HG03469 (cell line): ENCODE measurements around the gene JDP2.

Experiments
- ATAC-seq: cut with Tn5 transposase; IDR thresholded peaks from one replicate; pipeline ENCODE4 v1.9.1; 2021; ENCODE audit warnings: mild to moderate bottlenecking, moderate library complexity, moderate number of reproducible peaks; ENCODE audit not compliant: unreplicated experiment

Gene JDP2

GRCh38 chr14:75479770-75480600 lies 52.2 kb downstream of the JDP2 start:
- no peak for ATAC-seq

GRCh38 chr14:75482366-75482765 lies 54.5 kb downstream of the JDP2 start:
- no peak for ATAC-seq

GRCh38 chr14:75484711-75485429 lies 57.0 kb downstream of the JDP2 start:
- no peak for ATAC-seq

GRCh38 chr14:75486318-75486717 lies 58.5 kb downstream of the JDP2 start:
- no peak for ATAC-seq

GRCh38 chr14:75487155-75487671 lies 59.4 kb downstream of the JDP2 start:
- ATAC-seq, result peak; percentile 73

- no peak for ATAC-seq
These were observed 61.6 kb downstream of the JDP2 start for GRCh38 chr14:75489480-75489837.

GRCh38 chr14:75491376-75491978 lies 63.7 kb downstream of the JDP2 start:
- ATAC-seq, result no peak

GRCh38 chr14:75492832-75493591 lies 65.2 kb downstream of the JDP2 start:
- no peak for ATAC-seq

GRCh38 chr14:75493592-75494087 lies 65.8 kb downstream of the JDP2 start:
- no peak for ATAC-seq

- ATAC-seq, result no peak
These were observed 67.1 kb downstream of the JDP2 start for GRCh38 chr14:75494896-75495295.

GRCh38 chr14:75495399-75495798 lies 67.6 kb downstream of the JDP2 start:
- no peak for ATAC-seq

- no peak for ATAC-seq
These were observed 68.1 kb downstream of the JDP2 start for GRCh38 chr14:75495882-75496281.

GRCh38 chr14:75496755-75497154 lies 68.9 kb downstream of the JDP2 start:
- ATAC-seq, result no peak

- ATAC-seq, result no peak
These were observed 69.4 kb downstream of the JDP2 start for GRCh38 chr14:75497191-75497590.

- ATAC-seq, result no peak
These were observed 69.9 kb downstream of the JDP2 start for GRCh38 chr14:75497701-75498100.

GRCh38 chr14:75499084-75499875 lies 71.5 kb downstream of the JDP2 start:
- ATAC-seq, result peak; percentile 51

- ATAC-seq, result no peak
These were observed 73.3 kb downstream of the JDP2 start for GRCh38 chr14:75501080-75501479.

GRCh38 chr14:75504411-75504810 lies 76.6 kb downstream of the JDP2 start:
- no peak for ATAC-seq

- no peak for ATAC-seq
These were observed 79.1 kb downstream of the JDP2 start for GRCh38 chr14:75506930-75507329.

GRCh38 chr14:75510547-75510946 lies 82.7 kb downstream of the JDP2 start:
- no peak for ATAC-seq
